NCI-H2196 (cell line): Measurements from ENCODE around the gene ADA.

ENCODE experiments used
- DNase-seq: peaks from one replicate; lab custom pipeline; 2025; ENCODE audit not compliant: unreplicated experiment; lab: John Stamatoyannopoulos, UW

The ADA gene

DNA sequence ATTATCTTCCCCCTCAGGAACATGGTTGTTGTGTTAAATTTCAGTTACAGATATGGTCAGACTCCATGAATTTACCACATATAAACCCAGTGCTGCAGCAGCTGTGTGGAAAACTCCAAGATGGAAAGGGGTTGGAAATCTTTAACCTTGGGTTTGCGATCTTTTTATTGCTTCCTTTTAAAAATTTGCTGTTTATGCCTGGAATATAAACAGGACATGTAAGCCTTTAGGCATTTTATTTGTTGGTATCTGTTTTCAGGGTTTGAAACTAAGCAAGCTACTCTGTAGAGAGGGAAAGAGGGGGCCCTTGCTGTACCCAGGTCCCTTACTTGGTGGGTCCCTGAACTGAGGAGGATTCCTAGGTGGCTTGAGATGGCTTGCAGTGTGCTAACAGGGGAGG, 68.3 kb downstream of the ADA start:
- DNase-seq, result no peak

DNA sequence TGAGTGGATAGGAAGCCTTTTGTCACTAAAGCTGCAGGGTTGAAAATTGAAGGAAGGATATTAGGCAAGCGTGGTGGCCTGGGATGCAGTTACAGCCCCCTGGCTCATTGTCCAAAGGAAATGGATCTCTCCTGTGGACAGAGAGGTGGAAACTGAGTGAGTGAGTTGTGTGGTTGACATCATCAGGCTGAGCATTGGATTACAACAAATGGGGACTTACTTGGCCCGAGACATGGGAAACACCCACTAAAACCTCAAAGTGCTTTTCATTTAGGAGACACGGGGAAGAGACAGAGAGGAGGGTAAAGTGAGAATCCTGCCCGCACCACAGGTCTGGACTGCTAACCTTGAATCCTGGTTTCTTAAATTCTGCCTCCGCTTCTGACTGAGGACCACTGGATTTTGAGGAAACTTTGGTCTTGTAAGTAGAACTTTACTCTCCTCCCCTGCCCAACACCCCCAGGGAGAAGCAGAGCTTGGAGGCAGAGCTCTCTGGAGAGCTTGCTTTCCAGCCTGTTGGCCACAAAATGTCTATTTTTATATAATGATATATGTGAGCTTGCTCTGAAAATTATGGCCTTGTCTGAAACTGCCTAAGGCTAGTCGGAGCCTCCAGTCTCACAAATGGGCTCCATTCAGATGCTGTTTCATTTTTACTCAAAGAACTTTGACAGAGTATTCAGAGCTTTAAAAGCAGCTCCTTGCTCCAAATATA, 69.0 kb downstream of the ADA start, which contains the start of gene PKIG:
Gene PKIG, plus strand, starts transcription at position 269 of the 715 bp plus-strand sequence. CDS start 31,978 bp downstream, outside the sequence.
- DNase-seq, result no peak

GRCh38 chr20:44581515-44581914, 70.0 kb downstream of the ADA start:
- DNase-seq, result no peak

DNA sequence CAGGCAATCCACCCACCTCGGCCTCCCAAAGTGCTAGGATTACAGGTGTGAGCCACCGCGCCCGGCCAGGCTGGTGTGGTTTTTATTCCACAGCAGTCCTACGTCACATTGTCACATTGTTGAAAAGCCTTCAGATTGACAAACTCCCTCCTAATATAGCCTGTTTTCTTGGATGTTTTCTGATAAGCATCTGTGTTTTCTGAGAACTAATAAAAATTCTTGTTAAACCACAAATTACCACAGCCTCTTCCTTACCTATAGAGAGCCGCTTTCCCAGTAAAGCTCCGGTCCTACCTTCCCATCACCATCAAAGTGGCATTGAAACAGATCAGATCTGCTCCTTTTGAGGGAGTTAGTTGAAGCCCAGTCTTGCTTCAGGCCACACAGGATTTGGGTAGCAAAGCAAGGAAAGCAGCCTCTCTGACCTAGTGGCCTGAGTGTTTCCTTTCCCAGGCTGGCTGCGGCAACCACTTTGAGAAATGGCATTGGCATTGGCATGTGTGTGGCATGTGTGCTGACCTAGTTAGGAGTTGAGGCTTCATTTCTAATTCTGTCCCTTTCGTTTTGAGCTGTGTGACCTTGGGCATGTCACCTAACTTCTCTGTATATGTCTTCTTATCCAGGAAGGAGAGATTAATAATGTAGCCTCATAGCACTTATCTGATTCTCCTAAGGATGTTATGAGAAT, 70.8 kb downstream of the ADA start:
- no peak for DNase-seq

DNA sequence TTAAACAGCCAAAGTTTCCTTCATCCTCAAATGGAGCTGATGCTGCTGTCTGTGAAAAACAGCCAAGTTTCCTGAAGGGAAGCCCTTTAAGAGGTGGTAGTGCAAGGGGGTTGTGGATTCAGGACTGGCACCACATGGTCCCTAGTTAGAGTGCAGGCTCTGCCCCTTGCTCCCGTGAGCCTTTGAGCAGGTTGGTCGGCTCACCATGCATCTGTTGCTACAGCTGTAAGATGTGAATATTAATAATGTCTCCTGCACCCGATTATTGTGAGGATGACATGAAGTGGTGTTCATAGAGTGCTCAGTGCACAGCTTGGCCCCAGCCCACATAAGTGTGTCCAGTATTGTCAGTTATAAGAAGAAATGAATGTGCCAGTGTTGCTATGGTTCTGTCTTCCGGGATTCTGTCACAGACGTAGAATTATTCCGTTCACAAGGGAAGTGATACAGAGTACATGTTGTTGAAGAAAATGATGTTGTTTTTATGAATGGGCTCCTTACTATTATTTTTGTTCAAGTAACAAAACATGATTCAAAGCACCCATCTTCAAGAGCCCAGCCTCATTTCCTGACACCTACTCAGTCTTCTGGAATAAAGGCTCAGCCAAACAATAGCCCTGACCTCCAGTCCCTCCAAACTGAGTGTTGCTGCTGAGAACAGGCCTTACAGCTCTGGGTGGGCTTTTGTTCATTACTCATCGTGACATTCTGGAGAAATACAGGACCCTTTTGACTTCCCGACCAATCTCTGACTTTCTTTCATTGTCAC, 72.0 kb downstream of the ADA start:
- DNase-seq, result no peak

DNA sequence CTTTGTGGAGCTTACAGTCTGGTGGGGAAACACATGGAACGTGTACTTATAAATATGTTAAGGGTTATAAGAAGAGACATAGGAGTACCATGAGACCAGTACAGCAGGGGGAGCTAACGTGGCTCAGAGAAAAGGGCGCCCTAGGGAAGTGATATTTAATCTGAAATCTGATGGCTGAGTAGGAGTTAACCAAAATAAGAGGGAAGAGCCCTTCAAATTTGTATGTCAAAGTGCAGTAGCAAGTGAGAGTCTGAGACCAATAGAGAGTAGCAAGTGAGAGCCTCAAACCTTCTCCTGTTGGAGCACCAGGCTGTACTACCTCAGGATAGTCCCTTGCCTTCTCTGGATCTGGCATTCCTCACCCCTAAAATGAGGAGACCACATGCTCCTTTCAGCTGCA, 75.2 kb downstream of the ADA start:
- DNase-seq, result no peak

DNA sequence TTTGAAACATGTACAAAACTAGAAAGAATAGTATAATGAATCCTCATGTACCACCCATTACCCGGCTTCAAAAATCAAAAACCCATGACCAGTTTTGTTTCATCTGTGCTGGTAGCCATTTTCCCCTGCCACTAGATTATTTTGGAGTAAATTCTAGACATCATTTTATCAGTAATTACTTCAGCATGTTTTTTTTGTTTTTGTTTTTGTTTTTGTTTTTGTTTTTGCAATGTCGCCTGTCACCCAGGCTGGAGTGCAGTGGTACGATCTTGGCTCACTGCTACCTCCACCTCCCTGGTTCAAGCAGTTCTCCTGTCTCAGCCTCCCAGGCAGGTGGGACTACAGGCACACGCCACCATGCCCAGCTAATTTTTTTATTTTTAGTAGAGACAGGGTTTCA, 77.1 kb downstream of the ADA start:
- DNase-seq, result no peak

DNA sequence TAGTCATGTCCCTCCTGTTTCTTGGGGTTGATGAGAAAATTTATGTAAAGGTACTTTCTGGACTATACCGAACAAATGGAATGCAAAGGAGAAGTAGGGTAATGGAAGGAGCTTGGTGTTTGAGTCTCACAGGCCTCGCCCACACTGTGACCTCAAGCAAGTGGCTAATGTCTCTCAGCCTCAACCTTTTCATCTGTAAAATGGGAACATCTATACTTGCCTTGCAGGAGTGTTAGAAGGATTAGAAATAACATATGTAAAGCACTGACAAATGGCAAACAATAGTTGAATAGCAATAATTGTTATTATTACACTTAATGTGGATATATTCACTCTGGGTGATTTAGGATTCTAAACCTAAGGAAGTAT, 78.0 kb downstream of the ADA start:
- no peak for DNase-seq

DNA sequence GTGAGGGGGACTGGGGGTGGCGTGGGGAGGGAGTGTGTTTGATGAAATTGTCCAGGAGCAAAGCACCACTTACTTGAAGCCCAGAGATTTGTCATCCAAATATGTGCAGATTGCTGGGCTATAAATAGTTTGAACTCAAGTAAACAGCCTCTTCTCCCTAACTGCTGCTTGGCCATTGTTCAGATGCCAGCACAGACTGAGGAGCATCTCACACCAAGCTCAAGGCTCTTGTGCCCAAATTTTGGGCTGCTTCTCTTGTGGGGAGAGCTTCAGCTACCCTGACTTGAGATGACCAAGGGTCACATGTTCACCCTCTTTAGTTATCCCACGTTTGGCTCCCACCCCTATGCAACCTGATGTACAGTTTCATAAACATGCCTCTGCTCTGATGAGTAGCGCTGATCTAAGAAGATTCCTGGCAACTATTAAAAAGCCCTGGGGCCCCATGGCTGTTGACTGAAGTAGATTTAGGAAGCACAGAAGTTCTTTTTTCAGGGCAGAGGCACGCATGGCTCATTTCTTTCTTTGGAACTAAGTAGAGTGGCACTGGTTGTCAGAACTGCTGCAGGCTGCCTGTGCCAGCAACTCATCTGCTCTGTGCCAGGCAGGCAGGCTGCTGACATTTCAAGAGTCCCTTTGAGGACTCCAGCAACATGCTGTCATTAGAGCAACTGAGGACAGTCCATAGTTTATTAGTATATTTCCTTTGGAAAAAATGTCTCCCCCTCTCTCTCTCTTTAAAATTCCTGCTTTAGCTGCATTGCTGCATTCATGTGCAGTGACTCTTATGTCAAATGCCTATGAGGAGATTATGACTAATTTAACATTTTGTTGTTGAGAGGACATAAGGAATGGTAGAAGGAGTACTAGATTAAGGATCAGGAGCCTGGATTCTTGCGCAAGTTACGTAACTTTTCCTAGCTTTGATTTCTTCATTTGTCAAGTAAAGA, 78.7 kb downstream of the ADA start:
- DNase-seq, result no peak

DNA sequence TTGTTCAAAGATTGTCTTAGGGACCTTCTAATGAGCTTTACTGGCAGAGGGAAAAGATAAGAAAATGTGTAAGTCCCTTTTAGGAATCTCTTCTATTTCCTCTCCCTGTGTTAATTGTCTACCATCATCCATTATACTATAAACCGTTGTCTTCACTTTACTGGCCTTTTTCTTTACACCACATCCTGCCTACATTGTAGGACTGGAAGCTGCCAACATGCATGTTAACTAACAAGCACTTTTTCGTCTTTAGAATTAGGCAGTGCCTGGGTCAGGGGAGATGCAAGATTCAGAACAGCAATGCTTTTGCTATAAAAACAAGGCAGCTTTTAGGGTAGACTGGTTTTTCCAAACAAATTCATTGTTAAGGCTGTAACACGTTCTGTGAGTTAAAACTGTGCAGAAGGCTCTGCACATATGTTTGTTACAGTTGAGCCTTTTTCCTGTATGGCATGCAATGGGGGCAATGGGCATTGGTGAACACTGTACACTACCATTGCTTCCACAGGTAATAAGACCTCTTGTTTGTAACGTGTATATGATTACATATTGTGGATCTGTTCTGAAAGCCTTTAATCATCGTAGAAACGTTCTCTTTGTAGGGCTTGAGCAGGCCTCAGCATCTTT, 80.0 kb downstream of the ADA start:
- no peak for DNase-seq

GRCh38 chr20:44570367-44570766, 81.1 kb downstream of the ADA start:
- DNase-seq, result no peak
